ENCODE data around the gene CAMK1D.

- TF ChIP-seq CTCF (IDR thresholded peaks at IDR 0.05) (no peak), POLR2A (IDR thresholded peaks at IDR 0.05) (no peak), POLR2AphosphoS5 (IDR thresholded peaks at IDR 0.05) (no peak)
Measured at GRCh38 chr10:12341526-12341925, 7.8 kb upstream of the CAMK1D start.

Data from breast epithelium (tissue), 3 donors.